HepG2 (cell line): ENCODE measurements around the gene RGS19. TPM values are rescaled to one million over a fixed set of nuclear protein-coding genes. Genes with fewer than 3 reads are reported as not detected.

ENCODE experiments used
- GABPA ChIP-seq, 2 experiments: IDR thresholded peaks; 2 replicates each; pipeline ENCODE4 v1.6.1; 2011 to 2016; ENCODE audit warnings: low read depth in 2 of 2, low read length in 1 of 2, missing biosample characterization in 1 of 2, missing genetic modification characterization in 1 of 2
- JDP2 ChIP-seq: sonication (generic); formaldehyde crosslinking; IDR thresholded peaks from 2 replicates; pipeline ENCODE4 v1.8.1; 2022; ENCODE audit warnings: missing genetic modification reagents, borderline replicate concordance
- NFATC3 ChIP-seq: sonication (generic); formaldehyde crosslinking; IDR thresholded peaks from 2 replicates; pipeline ENCODE4 v1.5.1; 2020; ENCODE audit warnings: mild to moderate bottlenecking, missing genetic modification reagents
- NR2C2 ChIP-seq: sonication (generic); formaldehyde crosslinking; IDR thresholded peaks from 2 replicates; pipeline ENCODE4 v1.4.0; 2020; ENCODE audit warnings: missing genetic modification reagents, mild to moderate bottlenecking, moderate library complexity, borderline replicate concordance
- RELA ChIP-seq: sonication (generic); formaldehyde crosslinking; IDR thresholded peaks from 2 replicates; pipeline ENCODE4 v1.4.0; 2020; ENCODE audit warnings: missing genetic modification reagents
- RFXAP ChIP-seq: sonication (generic); formaldehyde crosslinking; IDR thresholded peaks from 2 replicates; pipeline ENCODE4 v1.4.0; 2020; ENCODE audit warnings: missing genetic modification reagents, borderline replicate concordance
- STAT5B ChIP-seq: sonication (generic); formaldehyde crosslinking; IDR thresholded peaks from 2 replicates; pipeline ENCODE4 v1.4.0; 2020; ENCODE audit warnings: missing genetic modification reagents
- TCF7 ChIP-seq: sonication (generic); IDR thresholded peaks from 2 replicates; pipeline ENCODE4 v1.6.1; 2016; ENCODE audit warnings: antibody characterized with exemption, low read depth
- THAP11 ChIP-seq: IDR thresholded peaks from 2 replicates; pipeline ENCODE4 v1.6.1; 2016; ENCODE audit warnings: missing biosample characterization, missing genetic modification reagents
- U2AF1 ChIP-seq: fragments of 200-400 bp; formaldehyde crosslinking; optimal IDR thresholded peaks from 2 replicates; pipeline ENCODE3; 2017; ENCODE audit warnings: mild to moderate bottlenecking, low read depth, low read length
- ZFP82 ChIP-seq: sonication (generic); formaldehyde crosslinking; IDR thresholded peaks from 2 replicates; pipeline ENCODE4 v1.5.1; 2020; ENCODE audit warnings: mild to moderate bottlenecking, missing genetic modification reagents, borderline replicate concordance
- ZNF160 ChIP-seq: sonication (generic); formaldehyde crosslinking; IDR thresholded peaks from 2 replicates; pipeline ENCODE4 v1.8.0; 2022; ENCODE audit warnings: mild to moderate bottlenecking, inconsistent platforms, missing genetic modification reagents
- ZNF563 ChIP-seq: sonication (generic); formaldehyde crosslinking; IDR thresholded peaks from 2 replicates; pipeline ENCODE4 v1.8.0; 2022; ENCODE audit warnings: mild to moderate bottlenecking, moderate library complexity, missing genetic modification reagents
- ZNF598 ChIP-seq: sonication (generic); formaldehyde crosslinking; IDR thresholded peaks from 2 replicates; pipeline ENCODE4 v1.5.1; 2020; ENCODE audit warnings: mild to moderate bottlenecking, missing genetic modification reagents, borderline replicate concordance
- ZNF775 ChIP-seq: sonication (generic); formaldehyde crosslinking; IDR thresholded peaks from 2 replicates; pipeline ENCODE4 v1.4.0; 2020; ENCODE audit warnings: missing genetic modification reagents, mild to moderate bottlenecking, moderate library complexity, borderline replicate concordance
- polyA plus RNA-seq, 8 experiments: library from polyadenylated mRNA; depleted of rRNA in 3 of 8; stranded (reverse) in 7 of 8; unstranded in 1 of 8; fragments of >200 nt; fragmentation: Illumina TruSeq in 4 of 8; extraction: Trizol in 4 of 8; gene quantifications; 2 replicates each; pipeline versions ENCODE4 v1.2.1 to v1.2.3, GENCODE V29; 2011 to 2016; ENCODE audit warnings: low read depth in 4 of 8, missing spikeins in 1 of 8, mixed read lengths in 1 of 8; ENCODE audit not compliant: insufficient read depth in 1 of 8
- total RNA-seq, 5 experiments: library from RNA; depleted of rRNA; stranded (reverse); fragments of >200 nt; fragmentation: Illumina TruSeq; extraction: Trizol; gene quantifications; 2 replicates each; pipeline ENCODE4 v1.2.3, GENCODE V29; 2016; ENCODE audit warnings: low read depth in 1 of 5
- TF ChIP-seq, protein P1 (sequence below): sonication (generic); formaldehyde crosslinking; IDR thresholded peaks from 2 replicates; pipeline ENCODE4 v1.4.0; 2020; ENCODE audit warnings: missing genetic modification reagents, borderline replicate concordance
- TF ChIP-seq, protein P2 (sequence below): sonication (generic); formaldehyde crosslinking; IDR thresholded peaks from 2 replicates; pipeline ENCODE4 v1.5.0; 2020; ENCODE audit warnings: missing genetic modification reagents
- TF ChIP-seq, protein P3 (sequence below): sonication (generic); formaldehyde crosslinking; IDR thresholded peaks from 2 replicates; pipeline ENCODE4 v1.8.1; 2022; ENCODE audit warnings: low read depth, mild to moderate bottlenecking, missing genetic modification reagents
- TF ChIP-seq, protein P4 (sequence below): sonication (generic); formaldehyde crosslinking; IDR thresholded peaks from 2 replicates; pipeline ENCODE4 v1.4.0; 2020; ENCODE audit warnings: mild to moderate bottlenecking, missing genetic modification reagents

The RGS19 gene
- total and polyA plus RNA-seq, 2 of the 13 experiments (the other 11 are each of a cell fraction or from before 2014, with no cell fraction given), result 10.7 to 11.9 TPM

DNA sequence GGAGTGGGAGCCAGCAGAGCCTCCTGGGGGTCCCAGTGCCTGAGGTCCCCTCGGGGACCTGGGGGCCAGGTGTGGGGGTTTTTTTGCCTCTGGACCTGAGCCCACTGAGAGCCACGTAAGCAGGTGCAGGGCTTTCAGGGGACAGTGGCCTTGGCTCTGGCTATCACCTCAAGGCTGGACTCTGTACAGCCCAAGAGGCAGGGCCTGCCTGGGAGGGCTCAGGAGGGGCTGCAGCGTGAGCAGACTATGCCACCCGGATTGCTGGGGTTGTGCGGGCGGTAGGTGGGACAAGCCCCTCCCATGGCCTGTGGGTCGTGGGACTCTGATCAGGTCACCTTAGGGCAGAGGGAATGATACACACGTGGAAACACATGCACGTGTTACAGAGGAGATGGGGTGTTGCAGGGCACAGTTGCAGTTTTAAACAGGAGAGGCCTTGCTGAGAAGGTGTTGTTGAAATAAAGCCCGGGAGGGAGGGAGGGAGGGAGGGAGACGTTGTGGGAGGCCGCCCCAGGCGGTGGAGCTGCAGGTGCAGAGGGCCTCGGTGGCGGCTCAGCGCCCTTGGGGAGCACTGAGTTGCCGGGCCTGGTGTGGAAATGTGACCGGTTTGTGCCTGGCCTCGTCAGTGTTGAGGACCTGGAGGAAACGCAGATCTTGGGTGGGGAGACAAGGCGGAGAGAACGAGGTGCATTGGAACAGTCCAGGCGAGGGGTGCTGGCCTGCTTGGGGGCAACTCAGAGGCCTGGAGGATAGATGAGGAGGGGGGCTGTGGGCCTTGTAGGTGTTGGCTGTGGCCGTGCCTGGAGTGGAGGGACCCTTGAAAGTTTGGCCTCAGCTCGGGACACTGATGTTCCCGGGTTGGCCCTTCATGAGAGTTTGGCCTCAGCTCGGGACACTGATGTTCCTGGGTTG, 14.0 kb downstream of the RGS19 start (continued):
- TF ChIP-seq THAP11 (peak; percentile 63; the same call in 1 of the 2 replicates), NFATC3 (peak; percentile 79; the same call in 1 of the 2 replicates), ZFP82 (no peak), RFXAP (CRISPR knock-in tag) (peak; percentile 69), ZNF160 (CRISPR knock-in tag) (no peak; the same call in 1 of the 2 replicates), ZNF563 (CRISPR knock-in tag) (peak; percentile 39; the same call in 1 of the 2 replicates), U2AF1 (no peak), ZNF775 (peak; percentile 63; the same call in 1 of the 2 replicates), STAT5B (CRISPR knock-in tag) (0 out of 2 replicates have a peak, but pooled peaks have one; percentile 87), JDP2 (CRISPR knock-in tag) (no peak; the same call in 1 of the 2 replicates), RELA (CRISPR knock-in tag) (no peak), TCF7 (no peak), GABPA (IDR thresholded peaks at IDR 0.05; ENCODE audit: low read depth, low read length) (no peak), GABPA (CRISPR knock-in tag; IDR thresholded peaks at IDR 0.05; ENCODE audit: low read depth) (no peak), ZNF598 (CRISPR knock-in tag) (peak; percentile 79; the same call in 1 of the 2 replicates), NR2C2 (CRISPR knock-in tag) (peak; percentile 68)
- TF ChIP-seq, protein P1, sequence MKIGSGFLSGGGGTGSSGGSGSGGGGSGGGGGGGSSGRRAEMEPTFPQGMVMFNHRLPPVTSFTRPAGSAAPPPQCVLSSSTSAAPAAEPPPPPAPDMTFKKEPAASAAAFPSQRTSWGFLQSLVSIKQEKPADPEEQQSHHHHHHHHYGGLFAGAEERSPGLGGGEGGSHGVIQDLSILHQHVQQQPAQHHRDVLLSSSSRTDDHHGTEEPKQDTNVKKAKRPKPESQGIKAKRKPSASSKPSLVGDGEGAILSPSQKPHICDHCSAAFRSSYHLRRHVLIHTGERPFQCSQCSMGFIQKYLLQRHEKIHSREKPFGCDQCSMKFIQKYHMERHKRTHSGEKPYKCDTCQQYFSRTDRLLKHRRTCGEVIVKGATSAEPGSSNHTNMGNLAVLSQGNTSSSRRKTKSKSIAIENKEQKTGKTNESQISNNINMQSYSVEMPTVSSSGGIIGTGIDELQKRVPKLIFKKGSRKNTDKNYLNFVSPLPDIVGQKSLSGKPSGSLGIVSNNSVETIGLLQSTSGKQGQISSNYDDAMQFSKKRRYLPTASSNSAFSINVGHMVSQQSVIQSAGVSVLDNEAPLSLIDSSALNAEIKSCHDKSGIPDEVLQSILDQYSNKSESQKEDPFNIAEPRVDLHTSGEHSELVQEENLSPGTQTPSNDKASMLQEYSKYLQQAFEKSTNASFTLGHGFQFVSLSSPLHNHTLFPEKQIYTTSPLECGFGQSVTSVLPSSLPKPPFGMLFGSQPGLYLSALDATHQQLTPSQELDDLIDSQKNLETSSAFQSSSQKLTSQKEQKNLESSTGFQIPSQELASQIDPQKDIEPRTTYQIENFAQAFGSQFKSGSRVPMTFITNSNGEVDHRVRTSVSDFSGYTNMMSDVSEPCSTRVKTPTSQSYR (CRISPR knock-in tag), result no peak
- TF ChIP-seq, protein P2, sequence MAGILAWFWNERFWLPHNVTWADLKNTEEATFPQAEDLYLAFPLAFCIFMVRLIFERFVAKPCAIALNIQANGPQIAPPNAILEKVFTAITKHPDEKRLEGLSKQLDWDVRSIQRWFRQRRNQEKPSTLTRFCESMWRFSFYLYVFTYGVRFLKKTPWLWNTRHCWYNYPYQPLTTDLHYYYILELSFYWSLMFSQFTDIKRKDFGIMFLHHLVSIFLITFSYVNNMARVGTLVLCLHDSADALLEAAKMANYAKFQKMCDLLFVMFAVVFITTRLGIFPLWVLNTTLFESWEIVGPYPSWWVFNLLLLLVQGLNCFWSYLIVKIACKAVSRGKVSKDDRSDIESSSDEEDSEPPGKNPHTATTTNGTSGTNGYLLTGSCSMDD, result no peak
- TF ChIP-seq, protein P3, sequence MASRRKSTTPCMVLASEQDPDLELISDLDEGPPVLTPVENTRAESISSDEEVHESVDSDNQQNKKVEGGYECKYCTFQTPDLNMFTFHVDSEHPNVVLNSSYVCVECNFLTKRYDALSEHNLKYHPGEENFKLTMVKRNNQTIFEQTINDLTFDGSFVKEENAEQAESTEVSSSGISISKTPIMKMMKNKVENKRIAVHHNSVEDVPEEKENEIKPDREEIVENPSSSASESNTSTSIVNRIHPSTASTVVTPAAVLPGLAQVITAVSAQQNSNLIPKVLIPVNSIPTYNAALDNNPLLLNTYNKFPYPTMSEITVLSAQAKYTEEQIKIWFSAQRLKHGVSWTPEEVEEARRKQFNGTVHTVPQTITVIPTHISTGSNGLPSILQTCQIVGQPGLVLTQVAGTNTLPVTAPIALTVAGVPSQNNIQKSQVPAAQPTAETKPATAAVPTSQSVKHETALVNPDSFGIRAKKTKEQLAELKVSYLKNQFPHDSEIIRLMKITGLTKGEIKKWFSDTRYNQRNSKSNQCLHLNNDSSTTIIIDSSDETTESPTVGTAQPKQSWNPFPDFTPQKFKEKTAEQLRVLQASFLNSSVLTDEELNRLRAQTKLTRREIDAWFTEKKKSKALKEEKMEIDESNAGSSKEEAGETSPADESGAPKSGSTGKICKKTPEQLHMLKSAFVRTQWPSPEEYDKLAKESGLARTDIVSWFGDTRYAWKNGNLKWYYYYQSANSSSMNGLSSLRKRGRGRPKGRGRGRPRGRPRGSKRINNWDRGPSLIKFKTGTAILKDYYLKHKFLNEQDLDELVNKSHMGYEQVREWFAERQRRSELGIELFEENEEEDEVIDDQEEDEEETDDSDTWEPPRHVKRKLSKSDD (CRISPR knock-in tag), result no peak; the same call in 1 of the 2 replicates
- TF ChIP-seq, protein P4, sequence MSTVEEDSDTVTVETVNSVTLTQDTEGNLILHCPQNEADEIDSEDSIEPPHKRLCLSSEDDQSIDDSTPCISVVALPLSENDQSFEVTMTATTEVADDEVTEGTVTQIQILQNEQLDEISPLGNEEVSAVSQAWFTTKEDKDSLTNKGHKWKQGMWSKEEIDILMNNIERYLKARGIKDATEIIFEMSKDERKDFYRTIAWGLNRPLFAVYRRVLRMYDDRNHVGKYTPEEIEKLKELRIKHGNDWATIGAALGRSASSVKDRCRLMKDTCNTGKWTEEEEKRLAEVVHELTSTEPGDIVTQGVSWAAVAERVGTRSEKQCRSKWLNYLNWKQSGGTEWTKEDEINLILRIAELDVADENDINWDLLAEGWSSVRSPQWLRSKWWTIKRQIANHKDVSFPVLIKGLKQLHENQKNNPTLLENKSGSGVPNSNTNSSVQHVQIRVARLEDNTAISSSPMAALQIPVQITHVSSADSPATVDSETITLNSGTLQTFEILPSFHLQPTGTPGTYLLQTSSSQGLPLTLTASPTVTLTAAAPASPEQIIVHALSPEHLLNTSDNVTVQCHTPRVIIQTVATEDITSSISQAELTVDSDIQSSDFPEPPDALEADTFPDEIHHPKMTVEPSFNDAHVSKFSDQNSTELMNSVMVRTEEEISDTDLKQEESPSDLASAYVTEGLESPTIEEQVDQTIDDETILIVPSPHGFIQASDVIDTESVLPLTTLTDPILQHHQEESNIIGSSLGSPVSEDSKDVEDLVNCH (CRISPR knock-in tag), result 0 out of 2 replicates have a peak, but pooled peaks have one; percentile 83
